Psoas muscle (tissue), 8 donors: ENCODE results near the gene ACSS3. TPM values are rescaled to one million over a fixed set of nuclear protein-coding genes. Genes with fewer than 3 reads are reported as not detected.
"Not testable (repeated sequence)": the region's sequence is repeated elsewhere in the genome, so short reads cannot be mapped to it uniquely, and the experiment has no call there.

ENCODE experiments used
- ATAC-seq, 4 donors: fragments of 200-7000 bp; cut with Tn5 transposase; one replicate each; pipeline ENCODE4 v1.9.1; 2020; ENCODE audit warnings: moderate library complexity in 3 of 4, mild to moderate bottlenecking in 2 of 4
- DNase-seq, 2 donors: peaks; one replicate each; pipeline ENCODE4 v3.0.0-alpha.2; 2020
- H3K27ac ChIP-seq: fragments of 200-600 bp; one replicate; pipeline ENCODE4 v1.8.0; 2022
- H3K27me3 ChIP-seq, 3 donors: fragments of 200-600 bp in 1 of 3; one replicate each; pipeline versions ENCODE4 v1.6.1 to v1.8.0; 2013 to 2022; ENCODE audit warnings: low read length in 2 of 3, mild to moderate bottlenecking in 2 of 3, moderate library complexity in 1 of 3; ENCODE audit not compliant: insufficient read depth in 3 of 3
- H3K36me3 ChIP-seq, 2 donors: fragments of 200-600 bp in 1 of 2; one replicate each; pipeline versions ENCODE4 v1.6.1 to v1.8.0; 2013 to 2022; ENCODE audit warnings: low read depth in 1 of 2, mild to moderate bottlenecking in 1 of 2, moderate library complexity in 1 of 2; ENCODE audit not compliant: insufficient read depth in 1 of 2
- H3K4me1 ChIP-seq: fragments of 200-600 bp; one replicate; pipeline ENCODE4 v1.8.0; 2022
- H3K4me3 ChIP-seq: fragments of 200-600 bp; one replicate; pipeline ENCODE4 v1.8.0; 2022; ENCODE audit warnings: mild to moderate bottlenecking
- H3K9me3 ChIP-seq: fragments of 200-600 bp; one replicate; pipeline ENCODE4 v1.8.0; 2022
- CTCF ChIP-seq: fragments of 200-600 bp; IDR thresholded peaks from one replicate; pipeline ENCODE4 v1.8.0; 2022; ENCODE audit warnings: antibody characterized with exemption
- WGBS, 3 donors: extraction: QIAGEN DNeasy Blood & Tissue Kit; methylation state at CpG; one replicate each; pipeline versions ENCODE4 v1.1.6 to v1.1.7; 2013; 5-methylcytosine and 5-hydroxymethylcytosine counted together
- intact Hi-C, 2 donors: fragments of 100-400 bp; cut with DNase I; formaldehyde crosslinking; loops; one replicate each; pipeline versions ENCODE4 v1.11.0 to v1.14.2; 2022
- polyA plus RNA-seq, 3 donors: library from polyadenylated mRNA; stranded (reverse); fragments of 200-250 nt; gene quantifications; one replicate each; pipeline ENCODE4 v1.2.3, GENCODE V29; 2013
- total RNA-seq, 4 donors: library from RNA; stranded (reverse); fragmentation: NEBNext Ultra II Directional in 2 of 4; extraction: Animal tissue kit (Norgen Biotek cat#: 25700) in 2 of 4; gene quantifications; one replicate each; pipeline versions ENCODE4 v1.2.1 to v1.2.4, GENCODE V29; 2021 to 2023
- donor health status: healthy with polysubstance abuse.
- donor health status: DM: no; HTN: no; CAD: no; lungs with moderate emphysema.
- donor health status: Bipolar disorder and iron deficiency.
- donor health status: healthy.
- donor health status: DM: yes; HTN: yes; CAD: no.
- donor health status: DM: no; HTN: no; CAD: no.
- donor health status: DM: no; HTN: no; CAD: no.
- donor health status: DM: yes; HTN: yes; CAD: no.

The ACSS3 gene
- total and polyA plus RNA-seq, 7 donors: 1.3 to 21.9 (median 7.1) TPM

- H3K9me3 ChIP-seq: no peaks in the 10 kb centered on the region
- intact Hi-C loops: no loop called here
- no peak overlapping the region for H3K4me3 ChIP-seq
- TF ChIP-seq CTCF: no peak
- H3K27me3 ChIP-seq: no peaks in the 10 kb centered on the region
- WGBS, 3 donors: 73 to 74% (median 73%) methylated on average over 9 of the region's 9 CpGs
- DNase-seq (no peak), ATAC-seq (no peak)
- H3K4me1 ChIP-seq: peaks cover 5% of the 10 kb centered on the region
- no peaks in the 10 kb centered on the region for H3K36me3 ChIP-seq
- no peak overlapping the region for H3K27ac ChIP-seq
These were observed 130.5 kb downstream of the ACSS3 start for GRCh38 chr12:81208187-81208911.

GRCh38 chr12:81209012-81209411 is 131.1 kb downstream of the ACSS3 start:
- H3K27ac ChIP-seq: peak overlapping the region; percentile 56
- H3K4me3 ChIP-seq: no peak overlapping the region
- TF ChIP-seq CTCF: no peak
- no peaks in the 10 kb centered on the region for H3K27me3 ChIP-seq
- H3K9me3 ChIP-seq: no peaks in the 10 kb centered on the region
- H3K36me3 ChIP-seq: no peaks in the 10 kb centered on the region
- ATAC-seq: peak in 1 of 4 donors; percentile 38
- intact Hi-C loops: no loop called here
- H3K4me1 ChIP-seq: peaks cover 5% of the 10 kb centered on the region
- no peak for DNase-seq

GRCh38 chr12:81209772-81210225 is 131.9 kb downstream of the ACSS3 start:
- H3K9me3 ChIP-seq, H3K27me3 ChIP-seq, H3K4me3 ChIP-seq, DNase-seq, intact Hi-C loops, H3K4me1 ChIP-seq, H3K36me3 ChIP-seq: not testable (repeated sequence)
- WGBS, 3 donors: 55 to 65% (median 58%) methylated on average over 2 of the region's 2 CpGs
- peak; percentile 66 to 86 (median 78) for ATAC-seq
- peak overlapping the region; percentile 56 for H3K27ac ChIP-seq

GRCh38 chr12:81211306-81211705 is 133.4 kb downstream of the ACSS3 start:
- Histone ChIP-seq H3K27me3 (no peaks in the 10 kb centered on the region), H3K4me3 (no peak overlapping the region), H3K4me1 (peaks cover 5% of the 10 kb centered on the region), H3K27ac (no peak overlapping the region), H3K36me3 (peaks cover 0 to 11% of the 10 kb centered on the region in 2 donors), H3K9me3 (no peaks in the 10 kb centered on the region)
- 93 to 100% (median 95%) methylated on average over 1 of the region's 1 CpG for WGBS, 3 donors
- intact Hi-C loops: no loop called here
- TF ChIP-seq CTCF: no peak
- DNase-seq: no peak
- no peak for ATAC-seq

- WGBS, 3 donors: 66 to 68% (median 66%) methylated on average over 4 of the region's 4 CpGs
These were observed 135.3 kb downstream of the ACSS3 start for GRCh38 chr12:81212996-81213696.

More at GRCh38 chr12:81212996-81213696, 135.3 kb downstream of the ACSS3 start:
- ATAC-seq: no peak
- no peaks in the 10 kb centered on the region for H3K27me3 ChIP-seq
- no peaks in the 10 kb centered on the region for H3K9me3 ChIP-seq
- no peak overlapping the region for H3K4me3 ChIP-seq
- H3K36me3 ChIP-seq: peaks cover 0 to 28% of the 10 kb centered on the region in 2 donors
- no peak for DNase-seq
- intact Hi-C loops: no loop called here
- no peak for TF ChIP-seq CTCF
- no peak overlapping the region for H3K27ac ChIP-seq
- peaks cover 5% of the 10 kb centered on the region for H3K4me1 ChIP-seq
